CD4-positive, CD25-positive, alpha-beta regulatory T cell (primary cell): ENCODE results near the gene NOTUM. TPM values are rescaled to one million over a fixed set of nuclear protein-coding genes. Genes with fewer than 3 reads are reported as not detected.

Experiments used
- ATAC-seq, 2 donors: fragments of 150-1000 bp; cut with Tn5 transposase; one replicate each; pipeline ENCODE4 v1.10.0; 2021; ENCODE audit warnings: low read depth in 2 of 2, moderate number of reproducible peaks in 2 of 2, moderate library complexity in 1 of 2
- DNase-seq, 3 donors: peaks; one replicate each; pipeline versions ENCODE4 v3.0.0 to v3.0.0-alpha.2; 2012 to 2022; ENCODE audit warnings: mixed read lengths in 1 of 3
- H3K27ac ChIP-seq: one replicate; pipeline ENCODE4 v1.7.0; 2013; ENCODE audit warnings: mild to moderate bottlenecking, low read length; ENCODE audit not compliant: insufficient read depth, poor library complexity, severe bottlenecking
- H3K27me3 ChIP-seq: one replicate; pipeline ENCODE4 v1.7.0; 2013; ENCODE audit warnings: low read length; ENCODE audit not compliant: control insufficient read depth, insufficient read depth
- H3K36me3 ChIP-seq: one replicate; pipeline ENCODE4 v1.7.0; 2013; ENCODE audit warnings: mild to moderate bottlenecking, low read length, moderate library complexity; ENCODE audit not compliant: control insufficient read depth, insufficient read depth
- H3K4me1 ChIP-seq: 2 replicates; pipeline ENCODE4 v1.7.0; 2013; ENCODE audit warnings: mild to moderate bottlenecking, low read length; ENCODE audit not compliant: insufficient read depth, control insufficient read depth, poor library complexity, severe bottlenecking
- H3K4me3 ChIP-seq: one replicate; pipeline ENCODE4 v1.7.0; 2013; ENCODE audit warnings: low read depth, mild to moderate bottlenecking, low read length, moderate library complexity
- H3K9me3 ChIP-seq, 2 experiments: 1 replicate in 1 of 2; 2 replicates in 1 of 2; pipeline ENCODE4 v1.7.0; 2013; ENCODE audit warnings: low read length in 2 of 2, mild to moderate bottlenecking in 1 of 2, moderate library complexity in 1 of 2; ENCODE audit not compliant: control insufficient read depth in 2 of 2
- H3K27ac Mint-ChIP-seq, 3 donors: one replicate each; pipeline ENCODE4 v1.8.0; 2020 to 2022; ENCODE audit warnings: mild to moderate bottlenecking in 3 of 3, mixed read lengths in 3 of 3, moderate library complexity in 2 of 3
- H3K27me3 Mint-ChIP-seq: one replicate; pipeline ENCODE4 v1.8.0; 2022; ENCODE audit warnings: mild to moderate bottlenecking, mixed read lengths
- H3K36me3 Mint-ChIP-seq: one replicate; pipeline ENCODE4 v1.8.0; 2020; ENCODE audit warnings: mixed read lengths
- H3K4me1 Mint-ChIP-seq, 4 donors: one replicate each; pipeline ENCODE4 v1.8.0; 2020 to 2022; ENCODE audit warnings: mixed read lengths in 4 of 4, mild to moderate bottlenecking in 1 of 4
- H3K4me3 Mint-ChIP-seq, 4 donors: one replicate each; pipeline ENCODE4 v1.8.0; 2020 to 2022; ENCODE audit warnings: mild to moderate bottlenecking in 4 of 4, mixed read lengths in 4 of 4, moderate library complexity in 3 of 4
- H3K9me3 Mint-ChIP-seq, 7 donors: one replicate each; pipeline ENCODE4 v1.8.0; 2020 to 2022; ENCODE audit warnings: mixed read lengths in 7 of 7, mild to moderate bottlenecking in 3 of 7, moderate library complexity in 2 of 7
- polyA plus RNA-seq, 4 donors: library from polyadenylated mRNA; unstranded; fragments of 300-500 nt; fragmentation: Illumina TruSeq; gene quantifications; one replicate each; pipeline ENCODE4 v1.2.3, GENCODE V29; 2021
- total RNA-seq: library from RNA; stranded (reverse); gene quantifications from one replicate; pipeline ENCODE4 v1.2.3, GENCODE V29; 2022

NOTUM gene
- total and polyA plus RNA-seq, 5 donors from 2014 or later: 0.09 to 0.17 TPM; not detected in 3

GRCh38 chr17:81959362-81960129 lies 1.4 kb downstream of the NOTUM start:
- no peak overlapping the region for H3K27ac Mint-ChIP-seq
- peak overlapping the region in 3 of 4 donors; percentile 52 to 76 (median 70) for H3K4me3 Mint-ChIP-seq
- peaks cover 26% of the 10 kb centered on the region for H3K27me3 Mint-ChIP-seq
- Histone ChIP-seq H3K27me3 (peaks cover 5% of the 10 kb centered on the region), H3K36me3 (no peaks in the 10 kb centered on the region), H3K9me3 (no peaks in the 10 kb centered on the region), H3K27ac (no peak overlapping the region), H3K4me1 (peaks cover 22% of the 10 kb centered on the region), H3K4me3 (no peak overlapping the region)
- H3K4me1 Mint-ChIP-seq: peaks cover 0 to 13% (median 0%) of the 10 kb centered on the region in 4 donors
- peak; percentile 93 to 94 for ATAC-seq
- peaks cover 0 to 1% (median 0%) of the 10 kb centered on the region in 7 donors for H3K9me3 Mint-ChIP-seq
- peak; percentile 67 to 85 (median 79) for DNase-seq
- no peaks in the 10 kb centered on the region for H3K36me3 Mint-ChIP-seq

GRCh38 chr17:81958633-81959342 lies 2.2 kb downstream of the NOTUM start:
- no peaks in the 10 kb centered on the region for H3K9me3 ChIP-seq
- peaks cover 0 to 1% (median 0%) of the 10 kb centered on the region in 7 donors for H3K9me3 Mint-ChIP-seq
- no peak overlapping the region for H3K27ac ChIP-seq
- peaks cover 18% of the 10 kb centered on the region for H3K27me3 Mint-ChIP-seq
- no peaks in the 10 kb centered on the region for H3K36me3 ChIP-seq
- H3K27me3 ChIP-seq: peaks cover 5% of the 10 kb centered on the region
- H3K4me1 Mint-ChIP-seq: peaks cover 0 to 13% (median 0%) of the 10 kb centered on the region in 4 donors
- H3K36me3 Mint-ChIP-seq: no peaks in the 10 kb centered on the region
- peaks cover 22% of the 10 kb centered on the region for H3K4me1 ChIP-seq
- no peak overlapping the region for H3K4me3 ChIP-seq
- peak overlapping the region in 2 of 3 donors; percentile 49 to 71 for H3K27ac Mint-ChIP-seq
- peak overlapping the region in 3 of 4 donors; percentile 52 to 76 (median 70) for H3K4me3 Mint-ChIP-seq
- no peak for ATAC-seq
- no peak for DNase-seq

- Histone ChIP-seq H3K36me3 (no peaks in the 10 kb centered on the region), H3K27me3 (peaks cover 5% of the 10 kb centered on the region), H3K4me3 (no peak overlapping the region), H3K9me3 (no peaks in the 10 kb centered on the region), H3K27ac (no peak overlapping the region), H3K4me1 (peaks cover 24% of the 10 kb centered on the region)
- DNase-seq (no peak), ATAC-seq (no peak)
- peaks cover 0 to 16% (median 0%) of the 10 kb centered on the region in 4 donors for H3K4me1 Mint-ChIP-seq
- no peaks in the 10 kb centered on the region for H3K36me3 Mint-ChIP-seq
- peak overlapping the region in 1 of 3 donors; percentile 25 for H3K27ac Mint-ChIP-seq
- no peak overlapping the region for H3K4me3 Mint-ChIP-seq
- H3K9me3 Mint-ChIP-seq: peaks cover 0 to 1% (median 0%) of the 10 kb centered on the region in 7 donors
- H3K27me3 Mint-ChIP-seq: peaks cover 11% of the 10 kb centered on the region
These were observed 3.1 kb downstream of the NOTUM start for GRCh38 chr17:81957691-81958432.

- H3K4me3 ChIP-seq: no peak overlapping the region
- DNase-seq: no peak
- Mint-ChIP-seq H3K36me3 (no peaks in the 10 kb centered on the region), H3K4me3 (no peak overlapping the region), H3K9me3 (peaks cover 0 to 1% (median 0%) of the 10 kb centered on the region in 7 donors), H3K27me3 (peaks cover 6% of the 10 kb centered on the region), H3K4me1 (peaks cover 0 to 17% (median 0%) of the 10 kb centered on the region in 4 donors), H3K27ac (peak overlapping the region in 2 of 3 donors; percentile 51 to 60)
- peaks cover 5% of the 10 kb centered on the region for H3K27me3 ChIP-seq
- ATAC-seq: no peak
- no peak overlapping the region for H3K27ac ChIP-seq
- no peaks in the 10 kb centered on the region for H3K36me3 ChIP-seq
- peaks cover 29% of the 10 kb centered on the region for H3K4me1 ChIP-seq
- no peaks in the 10 kb centered on the region for H3K9me3 ChIP-seq
These were observed 4.1 kb downstream of the NOTUM start for GRCh38 chr17:81956607-81957589.

GRCh38 chr17:81955756-81956544 lies 5.0 kb downstream of the NOTUM start:
- H3K4me1 Mint-ChIP-seq: peaks cover 0 to 21% (median 0%) of the 10 kb centered on the region in 4 donors

GRCh38 chr17:81955058-81955681 lies 5.8 kb downstream of the NOTUM start:
- Mint-ChIP-seq H3K36me3 (no peaks in the 10 kb centered on the region), H3K27ac (no peak overlapping the region), H3K27me3 (peaks cover 13% of the 10 kb centered on the region), H3K4me1 (peaks cover 0 to 24% (median 0%) of the 10 kb centered on the region in 4 donors), H3K9me3 (peaks cover 0 to 1% (median 0%) of the 10 kb centered on the region in 7 donors), H3K4me3 (no peak overlapping the region)
- Histone ChIP-seq H3K36me3 (no peaks in the 10 kb centered on the region), H3K27ac (no peak overlapping the region), H3K4me3 (no peak overlapping the region), H3K9me3 (no peaks in the 10 kb centered on the region), H3K27me3 (peaks cover 5% of the 10 kb centered on the region), H3K4me1 (peaks cover 18% of the 10 kb centered on the region)
- DNase-seq: no peak
- ATAC-seq: no peak

More at GRCh38 chr17:81955756-81956544, 5.0 kb downstream of the NOTUM start:
- no peak for DNase-seq
- H3K9me3 ChIP-seq: no peaks in the 10 kb centered on the region
- no peak for ATAC-seq
- no peaks in the 10 kb centered on the region for H3K36me3 ChIP-seq
- H3K27ac ChIP-seq: no peak overlapping the region
- H3K4me3 ChIP-seq: no peak overlapping the region
- Mint-ChIP-seq H3K9me3 (peaks cover 0 to 1% (median 0%) of the 10 kb centered on the region in 7 donors), H3K4me3 (peak overlapping the region in 1 of 4 donors; percentile 61), H3K36me3 (no peaks in the 10 kb centered on the region), H3K27me3 (peaks cover 6% of the 10 kb centered on the region), H3K27ac (no peak overlapping the region)
- H3K27me3 ChIP-seq: peaks cover 5% of the 10 kb centered on the region
- peaks cover 24% of the 10 kb centered on the region for H3K4me1 ChIP-seq
